G401.6 (cell line): Measurements from ENCODE around the gene SMO.
A peak's percentile ranks its signal among the peaks of the same experiment; 100 is the strongest.
"Not testable (repeated sequence)": the region's sequence is repeated elsewhere in the genome, so short reads cannot be mapped to it uniquely, and the experiment has no call there.

Experiments used
- FAIRE-seq: peaks from 2 replicates; lab custom pipeline; 2012; peaks lifted over from hg19 to GRCh38; lab: Jason Lieb, UNC

The SMO gene

DNA sequence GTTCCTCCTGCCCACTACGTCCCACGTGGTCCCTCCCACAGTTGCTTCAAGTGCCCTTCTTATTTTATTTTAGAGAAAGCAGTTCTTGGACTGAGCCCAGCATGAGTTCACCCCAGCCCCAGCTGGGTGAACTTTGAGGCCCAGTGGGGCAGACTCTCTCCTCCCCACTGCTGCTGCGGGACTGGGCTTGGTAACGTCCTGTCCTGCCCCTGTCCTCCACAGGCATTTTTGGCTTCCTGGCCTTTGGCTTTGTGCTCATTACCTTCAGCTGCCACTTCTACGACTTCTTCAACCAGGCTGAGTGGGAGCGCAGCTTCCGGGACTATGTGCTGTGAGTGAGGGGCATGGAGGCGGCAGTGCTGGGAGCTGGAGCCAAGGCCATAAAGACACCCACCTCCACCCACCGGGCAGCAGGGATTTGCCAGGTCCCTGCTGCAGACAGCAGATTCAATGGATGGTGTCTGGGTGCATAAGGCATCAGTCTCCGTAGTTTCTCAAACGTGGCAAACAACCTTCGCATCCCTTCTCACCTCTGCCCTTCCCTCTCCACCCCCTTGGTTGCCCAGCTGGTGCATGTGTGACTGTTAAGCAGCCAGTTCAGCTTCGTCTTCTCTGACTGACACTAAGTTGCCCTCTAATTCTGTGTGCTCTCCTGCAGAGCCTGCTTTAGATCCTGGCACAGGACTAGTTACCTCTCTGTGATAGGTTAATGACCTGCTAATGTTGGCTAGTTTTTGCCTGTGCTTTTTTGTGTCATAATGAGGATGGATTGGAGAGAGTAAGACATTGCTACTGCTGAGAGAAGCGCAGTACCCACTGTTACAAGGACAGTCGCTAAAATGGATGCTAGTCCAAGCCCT lies 20.9 kb downstream of the SMO start:
- FAIRE-seq = no peak

DNA sequence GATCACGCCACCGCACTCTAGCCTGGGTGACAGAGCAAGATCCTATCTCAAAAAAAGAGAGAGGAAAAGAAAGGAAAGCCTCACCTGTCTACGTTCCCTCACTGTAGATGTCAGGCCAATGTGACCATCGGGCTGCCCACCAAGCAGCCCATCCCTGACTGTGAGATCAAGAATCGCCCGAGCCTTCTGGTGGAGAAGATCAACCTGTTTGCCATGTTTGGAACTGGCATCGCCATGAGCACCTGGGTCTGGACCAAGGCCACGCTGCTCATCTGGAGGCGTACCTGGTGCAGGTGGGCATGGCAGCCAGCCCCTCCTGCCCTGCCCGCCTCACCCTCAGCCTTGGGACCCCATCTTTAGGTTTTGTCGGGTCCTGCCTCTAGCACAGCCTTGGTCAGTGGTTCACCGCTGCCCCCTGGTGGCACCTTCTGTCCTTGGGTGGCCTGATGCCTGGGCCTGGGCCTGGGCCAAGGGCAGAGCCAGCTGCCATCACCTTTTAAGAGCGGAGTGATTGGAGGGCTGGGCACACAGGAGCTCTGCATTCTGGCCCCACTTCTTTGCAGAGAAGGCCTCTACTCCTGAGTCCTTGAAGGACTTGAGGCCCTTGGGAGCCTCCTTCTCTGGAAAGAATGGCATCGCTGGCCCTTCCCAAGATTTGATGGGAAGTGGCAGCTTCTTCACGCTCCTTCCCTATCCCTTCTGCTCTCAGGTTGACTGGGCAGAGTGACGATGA lies 22.0 kb downstream of the SMO start:
- FAIRE-seq = no peak

DNA sequence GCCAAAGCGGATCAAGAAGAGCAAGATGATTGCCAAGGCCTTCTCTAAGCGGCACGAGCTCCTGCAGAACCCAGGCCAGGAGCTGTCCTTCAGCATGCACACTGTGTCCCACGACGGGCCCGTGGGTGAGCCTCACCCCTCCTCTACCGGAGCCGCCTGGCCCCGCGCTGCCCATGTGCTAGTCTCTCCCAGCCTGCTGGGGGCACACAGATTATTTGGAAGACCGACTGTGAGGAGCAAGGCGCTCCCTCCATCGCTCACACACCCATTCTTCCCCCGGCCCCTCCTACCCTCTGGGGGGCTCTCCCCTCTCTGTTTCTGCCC lies 22.5 kb downstream of the SMO start:
- no peak for FAIRE-seq

DNA sequence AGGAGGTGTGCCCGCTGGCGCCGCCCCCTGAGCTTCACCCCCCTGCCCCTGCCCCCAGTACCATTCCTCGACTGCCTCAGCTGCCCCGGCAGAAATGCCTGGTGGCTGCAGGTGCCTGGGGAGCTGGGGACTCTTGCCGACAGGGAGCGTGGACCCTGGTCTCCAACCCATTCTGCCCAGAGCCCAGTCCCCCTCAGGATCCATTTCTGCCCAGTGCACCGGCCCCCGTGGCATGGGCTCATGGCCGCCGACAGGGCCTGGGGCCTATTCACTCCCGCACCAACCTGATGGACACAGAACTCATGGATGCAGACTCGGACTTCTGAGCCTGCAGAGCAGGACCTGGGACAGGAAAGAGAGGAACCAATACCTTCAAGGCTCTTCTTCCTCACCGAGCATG lies 23.7 kb downstream of the SMO start:
- FAIRE-seq = no peak

DNA sequence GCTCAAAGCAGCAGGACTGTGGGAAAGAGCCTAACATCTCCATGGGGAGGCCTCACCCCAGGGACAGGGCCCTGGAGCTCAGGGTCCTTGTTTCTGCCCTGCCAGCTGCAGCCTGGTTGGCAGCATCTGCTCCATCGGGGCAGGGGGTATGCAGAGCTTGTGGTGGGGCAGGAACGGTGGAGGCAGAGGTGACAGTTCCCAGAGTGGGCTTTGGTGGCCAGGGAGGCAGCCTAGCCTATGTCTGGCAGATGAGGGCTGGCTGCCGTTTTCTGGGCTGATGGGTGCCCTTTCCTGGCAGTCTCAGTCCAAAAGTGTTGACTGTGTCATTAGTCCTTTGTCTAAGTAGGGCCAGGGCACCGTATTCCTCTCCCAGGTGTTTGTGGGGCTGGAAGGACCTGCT lies 24.2 kb downstream of the SMO start:
- FAIRE-seq = no peak

DNA sequence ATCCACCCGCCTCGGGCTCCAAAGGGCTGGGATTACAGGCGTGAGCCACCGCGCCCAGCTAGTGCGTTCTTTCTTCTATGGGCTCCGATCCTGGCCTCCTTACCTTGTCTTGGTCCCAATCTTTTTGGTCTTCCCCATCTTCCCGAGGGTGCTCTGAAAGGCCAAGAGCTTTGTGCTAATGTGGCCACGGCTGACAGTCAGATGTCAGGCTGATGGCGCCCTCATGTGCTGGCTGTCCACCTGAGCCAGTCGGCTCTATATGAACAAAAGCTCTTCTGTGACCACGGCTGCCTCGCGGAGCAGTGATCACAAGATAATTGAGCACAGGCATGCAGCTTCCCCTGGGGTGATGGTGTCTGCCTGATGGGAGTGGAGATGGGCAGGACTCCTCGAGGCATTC lies 25.4 kb downstream of the SMO start:
- no peak for FAIRE-seq

DNA sequence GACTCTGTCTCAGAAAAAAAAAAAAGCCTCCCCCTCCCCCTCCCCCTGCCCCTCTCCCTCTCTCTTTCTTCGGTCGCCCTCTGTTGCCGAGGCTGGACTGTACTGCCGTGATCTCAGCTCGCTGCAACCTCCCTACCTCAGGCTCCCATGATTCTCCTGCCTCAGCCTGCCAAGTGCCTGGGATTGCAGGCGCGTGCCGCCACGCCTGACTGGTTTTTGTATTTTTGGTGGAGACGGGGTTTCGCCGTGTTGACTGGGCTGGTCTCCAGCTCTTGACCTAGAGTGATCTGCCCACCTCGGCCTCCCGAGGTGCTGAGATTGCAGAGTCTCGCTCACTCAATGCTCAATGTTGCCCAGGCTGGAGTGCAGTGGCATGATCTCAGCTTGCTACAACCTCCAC lies 27.3 kb downstream of the SMO start:
- FAIRE-seq = not testable (repeated sequence)

DNA sequence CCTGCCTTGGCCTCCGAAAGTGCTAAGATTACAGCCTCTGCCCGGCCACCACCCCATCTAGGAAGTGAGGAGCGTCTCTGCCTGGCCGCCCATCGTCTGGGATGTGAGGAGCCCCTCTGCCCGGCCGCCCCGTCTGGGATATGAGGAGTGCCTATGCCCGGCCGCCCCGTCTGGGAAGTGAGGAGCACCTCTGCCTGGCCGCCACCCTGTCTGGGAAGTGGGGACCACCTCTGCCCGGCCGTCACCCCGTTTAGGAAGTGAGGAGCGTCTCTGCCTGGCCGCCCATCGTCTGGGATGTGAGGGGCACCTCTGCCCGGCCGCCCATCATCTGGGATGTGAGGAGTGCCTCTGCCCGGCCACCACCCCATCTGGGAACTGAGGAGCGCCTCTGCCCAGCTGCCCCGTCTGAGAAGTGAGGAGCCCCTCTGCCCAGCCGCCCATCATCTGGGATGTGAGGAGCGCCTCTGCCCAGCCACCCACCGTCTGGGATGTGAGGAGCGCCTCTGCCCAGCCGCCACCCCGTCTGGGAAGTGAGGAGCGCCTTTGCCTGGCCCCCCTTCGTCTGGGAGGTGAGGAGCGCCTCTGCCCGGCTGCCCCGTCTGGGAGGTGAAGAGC lies 27.8 kb downstream of the SMO start:
- not testable (repeated sequence) for FAIRE-seq

DNA sequence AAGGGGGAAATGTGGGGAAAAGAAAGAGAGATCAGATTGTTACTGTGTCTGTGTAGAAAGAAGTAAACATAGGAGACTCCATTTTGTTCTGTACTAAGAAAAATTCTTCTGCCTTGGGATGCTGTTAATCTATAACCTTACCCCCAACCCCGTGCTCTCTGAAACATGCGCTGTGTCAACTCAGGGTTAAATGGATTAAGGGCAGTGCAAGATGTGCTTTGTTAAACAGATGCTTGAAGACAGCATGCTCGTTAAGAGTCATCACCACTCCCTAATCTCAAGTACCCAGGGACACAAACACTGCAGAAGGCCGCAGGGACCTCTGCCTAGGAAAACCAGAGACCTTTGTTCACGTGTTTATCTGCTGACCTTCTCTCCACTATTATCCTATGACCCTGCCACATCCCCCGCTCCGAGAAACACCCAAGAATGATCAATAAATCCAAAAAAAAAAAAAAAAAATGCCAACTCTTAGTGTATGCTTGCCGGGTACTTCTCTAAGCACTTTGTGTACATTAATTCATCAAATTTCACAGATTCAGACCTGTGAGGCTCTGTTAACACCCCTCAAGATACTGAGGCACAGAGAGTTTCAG lies 28.5 kb downstream of the SMO start:
- not testable (repeated sequence) for FAIRE-seq

DNA sequence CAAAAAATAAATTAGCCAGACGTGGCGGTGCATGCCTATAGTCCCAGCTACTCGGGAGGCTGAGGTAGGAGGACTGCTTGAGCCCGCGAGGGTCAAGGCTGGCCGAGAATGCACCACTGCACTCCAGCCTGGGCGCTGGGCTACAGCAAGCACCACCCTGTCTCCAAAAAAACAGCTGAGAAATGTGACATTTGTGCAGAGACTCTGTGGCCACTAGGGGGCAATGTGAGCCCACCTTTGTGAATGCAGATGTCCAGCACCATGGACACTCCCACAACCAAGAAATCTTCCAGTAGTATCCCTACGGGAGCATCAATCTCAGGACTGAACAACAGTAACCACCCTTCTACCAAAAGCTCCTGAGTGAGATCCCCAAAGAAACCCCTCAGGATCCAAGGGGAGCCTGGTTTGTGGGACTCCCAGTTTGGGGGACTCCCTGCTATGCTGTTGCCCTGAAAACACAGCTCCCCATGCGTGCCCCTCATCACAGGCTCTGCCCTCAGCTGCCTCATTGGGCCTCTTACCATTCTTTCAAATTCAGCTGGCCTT lies 30.2 kb downstream of the SMO start:
- FAIRE-seq = no peak

DNA sequence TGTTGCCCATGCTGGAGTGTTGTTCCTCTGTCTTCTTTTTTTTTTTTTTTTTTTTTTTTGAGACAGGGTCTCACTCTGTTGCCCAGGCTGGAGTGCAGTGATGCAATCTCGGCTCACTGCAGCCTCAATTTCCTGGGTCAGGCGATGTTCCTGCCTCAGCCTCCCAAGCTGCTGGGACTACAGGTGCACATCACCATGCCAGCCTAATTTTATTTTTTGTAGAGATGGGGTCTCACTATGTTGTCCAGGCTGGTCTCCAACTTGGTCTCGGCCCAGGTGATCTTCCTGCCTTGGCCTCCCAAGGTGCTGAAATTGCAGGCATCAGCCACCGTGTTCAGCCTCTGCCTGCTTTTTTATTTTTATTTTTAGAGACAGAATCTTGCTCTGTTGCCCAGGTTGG lies 30.7 kb downstream of the SMO start:
- FAIRE-seq = not testable (repeated sequence)

DNA sequence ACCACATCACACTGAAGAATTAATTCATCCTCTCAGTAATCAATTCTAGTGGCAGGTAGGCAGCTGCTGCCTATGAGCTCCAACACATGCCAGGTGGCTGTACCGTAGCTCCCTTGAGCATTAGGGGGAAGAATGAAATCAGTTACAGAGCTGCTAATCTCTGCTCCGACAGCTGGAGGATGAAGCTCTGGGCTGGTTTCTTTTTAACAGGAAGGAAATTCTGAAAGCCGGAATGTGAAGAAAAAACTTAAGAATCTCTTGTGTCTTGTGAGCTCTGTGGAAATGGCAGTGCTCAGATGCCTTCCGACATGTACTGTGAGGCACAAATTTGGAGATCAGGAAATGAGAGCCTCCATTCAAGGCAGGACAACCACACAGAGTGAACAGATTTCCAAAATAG lies 33.6 kb downstream of the SMO start:
- FAIRE-seq = no peak

DNA sequence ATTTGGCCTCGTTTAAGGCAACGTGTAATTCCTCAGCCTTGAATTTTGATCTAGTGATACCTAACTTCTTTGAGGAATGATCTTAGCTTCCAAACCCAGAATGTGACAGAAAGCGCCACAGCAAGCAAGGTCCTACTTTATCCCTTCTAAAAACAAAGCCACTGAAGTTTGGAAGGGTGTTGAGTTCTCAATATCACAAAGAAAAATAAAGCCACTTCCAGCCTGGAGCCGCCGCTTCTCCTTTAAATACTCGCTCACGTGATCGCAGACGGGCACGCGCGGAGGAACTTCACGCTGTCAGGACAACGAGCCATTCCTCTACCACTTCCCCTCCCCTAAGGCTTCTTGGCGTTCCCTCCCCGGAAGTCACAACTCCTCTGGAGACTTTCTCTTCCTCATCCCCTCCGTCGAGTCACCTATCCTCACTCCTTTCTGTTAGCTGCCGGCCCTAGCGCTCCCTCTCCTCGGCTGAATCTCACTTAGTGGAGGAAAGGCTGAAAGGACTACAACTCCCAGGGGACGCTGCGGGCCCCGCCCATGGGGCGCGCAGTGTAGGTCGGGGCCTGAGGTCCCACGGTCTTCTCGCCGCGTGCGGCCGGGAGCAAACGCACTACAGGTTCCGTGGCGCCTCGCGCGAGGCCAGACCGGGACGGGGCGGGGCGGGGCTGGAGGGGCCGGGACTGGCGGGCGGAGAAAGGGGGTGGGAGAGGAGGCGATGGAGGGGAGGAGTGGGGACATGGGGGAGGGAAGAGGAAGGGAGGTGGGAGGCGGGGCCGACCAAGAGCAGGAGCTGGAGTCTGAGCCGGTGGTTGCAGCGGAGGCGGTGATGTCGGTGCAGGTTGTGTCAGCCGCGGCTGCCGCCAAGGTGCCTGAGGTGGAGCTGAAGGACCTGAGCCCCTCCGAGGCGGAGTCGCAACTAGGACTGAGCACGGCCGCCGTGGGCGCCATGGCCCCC lies 36.1 kb downstream of the SMO start, which contains the start of gene AHCYL2:
Gene AHCYL2 (plus strand): TSS at position 780 of the 955 bp plus-strand sequence.
- peak; percentile 93 for FAIRE-seq

DNA sequence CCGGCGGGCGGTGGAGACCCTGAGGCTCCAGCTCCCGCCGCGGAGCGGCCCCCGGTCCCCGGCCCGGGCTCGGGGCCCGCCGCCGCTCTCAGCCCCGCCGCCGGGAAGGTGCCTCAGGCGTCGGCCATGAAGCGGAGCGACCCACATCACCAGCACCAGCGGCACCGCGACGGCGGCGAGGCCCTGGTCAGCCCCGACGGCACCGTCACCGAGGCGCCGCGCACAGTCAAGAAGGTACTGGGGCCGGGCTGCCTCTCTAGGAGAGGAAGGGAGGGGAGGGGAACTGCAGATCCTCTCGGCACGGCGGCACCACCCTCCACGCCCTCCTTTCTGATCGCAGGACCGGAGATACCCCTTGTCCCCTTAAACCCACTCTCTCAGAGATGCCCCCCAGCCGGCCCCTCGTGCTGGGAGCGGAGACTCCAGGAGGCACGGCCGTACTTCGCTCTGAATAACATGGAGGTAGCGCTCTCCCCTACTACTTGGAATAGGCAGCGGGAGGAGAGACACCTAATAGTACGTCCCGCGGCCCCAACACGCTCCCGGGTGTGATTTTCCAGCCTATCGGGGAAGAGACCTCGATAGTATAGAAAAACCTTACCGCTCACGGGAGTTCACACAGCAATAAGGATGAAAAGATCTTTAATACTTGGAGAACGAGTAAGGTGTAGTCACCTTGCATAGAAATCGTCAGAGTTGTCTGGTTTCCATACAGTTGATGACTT lies 36.9 kb downstream of the SMO start:
- no peak for FAIRE-seq

DNA sequence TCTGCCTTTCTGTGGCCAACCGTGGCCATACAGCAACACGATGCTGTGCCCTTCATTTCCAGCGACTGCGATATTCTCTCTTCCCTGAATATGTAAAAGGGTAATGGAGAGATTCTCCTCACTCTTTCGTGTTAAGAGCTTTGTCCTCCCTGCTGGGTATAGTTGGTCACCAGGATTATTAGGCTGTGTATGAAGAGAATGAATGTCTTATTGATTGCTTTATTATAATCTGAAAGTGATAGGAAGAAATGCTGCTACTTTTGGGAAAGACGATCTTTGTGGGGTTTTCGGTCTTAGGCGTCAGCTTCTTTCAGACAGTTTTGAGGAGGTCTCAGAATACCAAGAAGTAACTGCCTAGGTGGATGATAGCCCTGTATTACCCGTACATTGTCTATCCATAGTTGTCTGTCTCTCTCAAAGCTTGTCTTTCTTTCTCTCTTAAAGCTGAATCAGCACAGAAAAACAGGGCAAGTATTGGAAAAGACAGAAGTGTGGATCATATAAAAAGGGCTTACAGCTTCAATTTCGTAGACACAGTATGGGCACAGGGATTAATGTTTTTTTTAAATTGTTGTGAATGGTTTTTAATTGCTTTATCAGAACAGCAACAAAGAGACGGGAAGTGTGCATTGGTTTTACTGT lies 37.6 kb downstream of the SMO start:
- no peak for FAIRE-seq

DNA sequence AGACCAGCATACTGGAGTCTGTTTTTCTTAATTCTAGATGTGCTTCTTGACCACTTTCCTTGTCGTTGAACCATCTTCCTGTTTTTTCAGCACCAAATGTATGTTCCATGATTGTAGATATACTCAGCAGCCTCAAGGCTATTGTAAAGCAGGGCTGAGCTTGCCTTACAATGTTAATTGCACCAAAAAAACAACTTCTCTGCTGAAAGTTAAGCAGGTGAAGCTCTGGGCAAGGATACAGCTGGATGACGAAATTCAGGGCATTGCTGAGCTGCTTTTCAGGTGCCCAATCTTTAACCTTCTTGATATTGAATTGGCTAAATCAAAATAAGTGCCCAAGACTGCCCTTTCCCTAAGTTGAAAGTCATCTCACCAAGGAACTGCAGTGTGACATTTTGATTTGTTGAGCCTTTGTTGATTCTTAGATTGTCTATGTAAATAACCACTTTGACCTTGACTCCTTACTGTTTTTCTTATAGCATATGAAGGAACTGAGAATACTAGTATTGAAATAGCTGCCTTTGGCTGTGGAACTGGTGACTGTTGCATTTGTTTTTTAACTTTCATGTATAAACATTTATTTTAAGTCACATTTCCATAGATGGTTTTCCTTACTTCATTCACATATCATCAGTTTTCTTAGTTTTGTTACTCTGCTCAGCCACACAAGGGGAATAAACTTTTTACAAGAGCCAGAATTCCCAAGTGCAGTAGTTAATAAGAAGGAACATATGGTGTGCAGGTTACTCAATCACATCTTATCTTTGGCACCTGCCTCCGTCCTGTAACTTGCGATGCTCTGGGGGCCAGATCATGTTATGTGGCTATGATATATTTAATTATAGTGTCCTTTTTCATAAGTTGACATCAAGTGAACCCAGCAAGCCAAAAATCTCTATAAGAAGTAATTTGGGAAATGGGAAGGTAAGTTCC lies 39.5 kb downstream of the SMO start:
- no peak for FAIRE-seq

DNA sequence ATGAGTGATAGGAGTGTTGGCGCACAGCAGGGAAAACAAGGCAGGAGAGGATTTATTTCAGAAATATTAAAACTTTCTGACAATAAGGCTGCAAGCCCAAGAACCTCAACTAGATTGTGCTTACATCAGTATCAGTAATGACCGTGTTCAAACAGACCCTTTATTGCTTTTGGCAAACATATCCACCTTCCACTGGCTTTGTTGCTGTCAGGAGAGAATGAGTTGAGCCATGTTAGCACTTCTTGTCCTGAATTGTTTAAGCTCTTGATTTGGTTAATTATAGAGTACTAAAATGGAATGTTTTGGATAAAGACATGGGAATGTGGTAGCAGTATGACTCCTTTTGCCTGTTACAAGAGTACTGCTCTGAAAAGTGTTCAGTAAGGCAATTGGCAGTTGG lies 40.2 kb downstream of the SMO start:
- no peak for FAIRE-seq

DNA sequence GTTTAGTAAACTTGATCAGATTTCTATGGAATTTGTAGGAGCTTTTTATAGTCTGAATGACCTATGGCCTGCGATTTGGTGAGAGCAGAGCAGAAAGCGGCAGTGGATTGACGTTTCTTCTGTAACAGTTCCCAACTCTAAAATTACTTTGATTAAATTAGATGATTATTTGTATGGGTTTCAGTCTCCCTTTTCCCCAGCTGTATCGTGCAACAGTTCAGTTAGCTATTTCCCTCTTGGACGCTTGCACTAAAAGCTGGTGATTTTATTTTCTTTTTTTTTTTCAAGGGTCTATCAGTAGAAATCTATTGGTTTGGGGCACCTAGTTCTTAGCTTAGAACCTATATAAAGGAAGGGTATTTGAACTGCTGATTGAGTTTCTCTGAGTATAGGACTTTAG lies 43.2 kb downstream of the SMO start:
- FAIRE-seq = no peak

DNA sequence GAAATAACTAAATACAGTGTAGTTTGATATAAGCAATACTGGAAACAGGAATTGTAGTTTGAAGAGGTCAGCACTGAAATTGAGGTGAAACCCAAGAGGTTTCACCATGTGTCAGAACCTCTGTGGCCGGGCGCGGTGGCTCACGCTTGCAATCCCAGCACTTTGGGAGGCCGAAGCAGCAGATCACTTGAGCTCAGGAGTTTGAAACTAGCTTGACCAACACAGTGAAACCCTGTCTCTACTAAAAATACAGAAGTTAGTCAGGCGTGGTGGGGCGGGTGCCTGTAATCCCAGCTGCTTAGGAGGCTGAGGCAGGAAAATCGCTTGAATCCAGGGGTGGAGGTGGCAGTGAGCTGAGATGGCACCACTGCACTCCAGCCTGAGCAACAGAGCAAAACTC lies 50.1 kb downstream of the SMO start:
- FAIRE-seq = no peak
